Measurements from ENCODE around the gene CCDC188.

The CCDC188 gene

DNA sequence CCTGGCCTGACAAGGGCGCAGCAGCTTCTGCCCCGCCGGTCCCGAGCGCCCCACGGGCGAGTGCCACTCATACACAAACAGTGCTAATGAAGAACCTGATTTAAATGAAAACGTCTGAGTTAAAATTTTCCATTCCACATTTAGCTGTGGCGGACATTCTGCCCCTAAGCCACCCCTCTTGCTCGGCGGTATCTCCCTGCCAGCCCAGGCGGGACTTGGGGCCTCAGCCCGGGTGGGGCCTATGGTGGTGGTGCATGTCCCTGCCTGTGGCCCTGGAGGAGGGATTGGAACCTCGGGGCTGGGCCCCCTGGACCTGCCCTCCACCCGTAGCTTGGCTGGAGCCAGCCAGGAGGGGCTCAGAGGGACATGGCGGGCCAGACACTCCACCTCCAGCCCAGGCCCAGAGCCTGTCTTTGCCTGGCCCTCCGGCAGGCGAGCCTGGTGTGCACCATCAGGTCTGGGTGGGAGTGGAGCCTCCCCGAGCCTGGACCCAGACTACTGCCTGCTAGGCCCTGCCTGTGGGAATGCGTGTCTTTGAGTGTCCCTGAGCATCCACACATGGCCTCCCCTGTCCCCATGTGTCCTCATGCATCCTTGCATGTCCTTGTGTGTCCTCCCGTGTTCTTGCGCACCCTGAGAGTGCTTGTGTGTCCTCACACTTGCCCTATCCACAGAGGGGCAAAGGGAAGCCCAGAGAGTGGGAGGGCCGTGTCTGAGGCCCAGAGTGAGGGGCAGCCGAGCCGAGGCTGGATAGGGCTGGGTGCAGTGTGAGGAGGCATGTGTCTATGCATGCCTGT, 14.9 kb downstream of the CCDC188 start:
- peaks cover 13% of the 10 kb centered on the region for H3K27me3 ChIP-seq (ENCODE audit: control insufficient read depth, low read length)
- H3K27ac ChIP-seq (ENCODE audit: low read depth, low read length), result no peak overlapping the region
- H3K9me3 ChIP-seq (ENCODE audit: control insufficient read depth, insufficient read depth, low read length), result no peaks in the 10 kb centered on the region
- no peaks in the 10 kb centered on the region for H3K79me2 ChIP-seq (ENCODE audit: control insufficient read depth, low read length)
- H4K20me1 ChIP-seq (ENCODE audit: control insufficient read depth, insufficient read depth, low read depth, low read length), result 0 out of 2 replicates have a peak, but pooled peaks cover 2% of the 10 kb centered on the region
- no peak overlapping the region for H3K4me3 ChIP-seq (ENCODE audit: low read length)
- H3F3A ChIP-seq (ENCODE audit: control insufficient read depth, insufficient read depth), result no peaks in the 10 kb centered on the region
- H3K4me2 ChIP-seq (ENCODE audit: low read length), result no peak overlapping the region
- peaks cover 8% of the 10 kb centered on the region for H3K4me1 ChIP-seq (ENCODE audit: control insufficient read depth, low read length)
- no peaks in the 10 kb centered on the region for H3K9me2 ChIP-seq (replicated peaks; ENCODE audit: control insufficient read depth, low read length)
- no peak for TF ChIP-seq EZH2phosphoT487 (IDR thresholded peaks at IDR 0.05; ENCODE audit: borderline replicate concordance, low read length)
- TF ChIP-seq, protein P1, sequence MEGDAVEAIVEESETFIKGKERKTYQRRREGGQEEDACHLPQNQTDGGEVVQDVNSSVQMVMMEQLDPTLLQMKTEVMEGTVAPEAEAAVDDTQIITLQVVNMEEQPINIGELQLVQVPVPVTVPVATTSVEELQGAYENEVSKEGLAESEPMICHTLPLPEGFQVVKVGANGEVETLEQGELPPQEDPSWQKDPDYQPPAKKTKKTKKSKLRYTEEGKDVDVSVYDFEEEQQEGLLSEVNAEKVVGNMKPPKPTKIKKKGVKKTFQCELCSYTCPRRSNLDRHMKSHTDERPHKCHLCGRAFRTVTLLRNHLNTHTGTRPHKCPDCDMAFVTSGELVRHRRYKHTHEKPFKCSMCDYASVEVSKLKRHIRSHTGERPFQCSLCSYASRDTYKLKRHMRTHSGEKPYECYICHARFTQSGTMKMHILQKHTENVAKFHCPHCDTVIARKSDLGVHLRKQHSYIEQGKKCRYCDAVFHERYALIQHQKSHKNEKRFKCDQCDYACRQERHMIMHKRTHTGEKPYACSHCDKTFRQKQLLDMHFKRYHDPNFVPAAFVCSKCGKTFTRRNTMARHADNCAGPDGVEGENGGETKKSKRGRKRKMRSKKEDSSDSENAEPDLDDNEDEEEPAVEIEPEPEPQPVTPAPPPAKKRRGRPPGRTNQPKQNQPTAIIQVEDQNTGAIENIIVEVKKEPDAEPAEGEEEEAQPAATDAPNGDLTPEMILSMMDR (IDR thresholded peaks at IDR 0.05; ENCODE audit: low read depth, low read length, poor library complexity, severe bottlenecking), result no peak
- H3K36me3 ChIP-seq (ENCODE audit: control insufficient read depth, low read length), result no peaks in the 10 kb centered on the region

DNA sequence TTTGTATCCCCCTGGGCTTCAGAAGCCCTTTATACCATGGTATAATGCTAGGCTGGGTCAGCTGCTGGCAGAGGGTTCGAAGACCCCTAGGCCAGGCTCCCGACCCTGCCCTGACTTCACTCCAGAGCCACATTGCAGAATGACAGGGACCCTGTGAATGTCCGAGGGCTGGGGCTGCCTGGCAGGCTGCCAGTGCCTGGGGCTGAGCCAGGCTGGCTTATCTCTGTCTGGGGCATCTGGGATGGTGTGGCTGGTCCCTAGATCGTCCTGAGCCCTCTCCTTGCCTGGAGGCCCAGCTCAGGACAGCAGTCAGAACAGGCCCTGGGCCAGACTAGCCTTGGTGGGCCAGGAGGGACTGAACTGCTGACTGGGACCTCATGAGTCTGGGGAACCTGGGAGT, 15.6 kb downstream of the CCDC188 start:
- Histone ChIP-seq H3K79me2 (ENCODE audit: control insufficient read depth, low read length) (no peaks in the 10 kb centered on the region), H3K9me3 (ENCODE audit: control insufficient read depth, insufficient read depth, low read length) (no peaks in the 10 kb centered on the region), H3K4me2 (ENCODE audit: low read length) (no peak overlapping the region), H3K36me3 (ENCODE audit: control insufficient read depth, low read length) (no peaks in the 10 kb centered on the region), H3K27ac (ENCODE audit: low read depth, low read length) (no peak overlapping the region), H4K20me1 (ENCODE audit: control insufficient read depth, insufficient read depth, low read depth, low read length) (0 out of 2 replicates have a peak, but pooled peaks cover 2% of the 10 kb centered on the region), H3F3A (ENCODE audit: control insufficient read depth, insufficient read depth) (no peaks in the 10 kb centered on the region), H3K4me1 (ENCODE audit: control insufficient read depth, low read length) (peaks cover 11% of the 10 kb centered on the region), H3K9me2 (replicated peaks; ENCODE audit: control insufficient read depth, low read length) (no peaks in the 10 kb centered on the region), H3K4me3 (ENCODE audit: low read length) (no peak overlapping the region), H3K27me3 (ENCODE audit: control insufficient read depth, low read length) (peaks cover 21% of the 10 kb centered on the region)
- no peak for TF ChIP-seq EZH2phosphoT487 (IDR thresholded peaks at IDR 0.05; ENCODE audit: borderline replicate concordance, low read length)
- TF ChIP-seq, protein P1 (IDR thresholded peaks at IDR 0.05; ENCODE audit: low read depth, low read length, poor library complexity, severe bottlenecking), result no peak

DNA sequence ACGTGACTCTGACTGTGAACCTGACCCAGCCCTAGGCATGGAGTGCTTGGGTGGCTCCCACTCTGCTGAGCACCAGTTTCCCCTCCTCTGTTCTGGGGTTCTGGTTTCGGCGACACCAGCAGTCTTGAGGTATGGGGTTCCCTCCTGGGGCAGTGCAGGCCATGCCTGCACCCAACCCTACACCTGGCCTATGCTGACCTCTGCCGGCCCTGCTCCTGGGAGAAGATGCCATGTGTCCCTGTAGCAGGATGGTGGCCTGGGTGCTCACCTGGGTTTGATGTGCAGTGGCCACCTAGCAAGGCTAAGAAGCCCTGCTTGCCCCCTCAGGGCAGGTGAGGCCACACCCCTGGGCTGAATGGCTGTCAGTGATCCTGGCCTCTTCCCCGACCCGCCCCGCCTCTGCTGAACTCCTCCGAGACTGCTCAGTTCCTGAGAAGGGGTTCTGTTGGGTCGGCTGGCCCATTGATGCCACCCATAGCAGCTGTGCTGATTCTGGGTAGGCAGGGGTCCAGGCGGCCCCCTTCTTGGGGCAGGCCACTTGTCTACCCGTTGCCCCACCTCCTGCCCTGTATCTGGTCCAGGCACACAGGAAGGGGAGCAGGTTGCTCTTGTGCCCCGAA, 16.8 kb downstream of the CCDC188 start:
- Histone ChIP-seq H4K20me1 (ENCODE audit: control insufficient read depth, insufficient read depth, low read depth, low read length) (0 out of 2 replicates have a peak, but pooled peaks cover 2% of the 10 kb centered on the region), H3K36me3 (ENCODE audit: control insufficient read depth, low read length) (no peaks in the 10 kb centered on the region), H3F3A (ENCODE audit: control insufficient read depth, insufficient read depth) (no peaks in the 10 kb centered on the region), H3K9me3 (ENCODE audit: control insufficient read depth, insufficient read depth, low read length) (no peaks in the 10 kb centered on the region), H3K27me3 (ENCODE audit: control insufficient read depth, low read length) (peaks cover 24% of the 10 kb centered on the region), H3K79me2 (ENCODE audit: control insufficient read depth, low read length) (no peaks in the 10 kb centered on the region), H3K4me1 (ENCODE audit: control insufficient read depth, low read length) (peaks cover 12% of the 10 kb centered on the region), H3K27ac (ENCODE audit: low read depth, low read length) (no peak overlapping the region), H3K9me2 (replicated peaks; ENCODE audit: control insufficient read depth, low read length) (no peaks in the 10 kb centered on the region), H3K4me2 (ENCODE audit: low read length) (no peak overlapping the region), H3K4me3 (ENCODE audit: low read length) (no peak overlapping the region)
- TF ChIP-seq EZH2phosphoT487 (IDR thresholded peaks at IDR 0.05; ENCODE audit: borderline replicate concordance, low read length), result no peak
- TF ChIP-seq, protein P1 (IDR thresholded peaks at IDR 0.05; ENCODE audit: low read depth, low read length, poor library complexity, severe bottlenecking), result no peak

All from DOHH2 (cell line).